ENCODE results near the gene EPHX1.

EPHX1 gene

GRCh38 chr1:225848030-225848955 is 38.4 kb downstream of the EPHX1 start:
- no peak overlapping the region for H3K9ac ChIP-seq (ENCODE audit: low read depth, low read length, poor library complexity, severe bottlenecking)
- H3K27me3 ChIP-seq (ENCODE audit: insufficient read depth, low read length, poor library complexity, severe bottlenecking): no peaks in the 10 kb centered on the region
- no peak overlapping the region for H3K4me2 ChIP-seq (ENCODE audit: low read depth, low read length, poor library complexity, severe bottlenecking)
- H3K9me3 ChIP-seq (ENCODE audit: insufficient read depth, low read depth, low read length): no peaks in the 10 kb centered on the region
- no peaks in the 10 kb centered on the region for H3F3A ChIP-seq (ENCODE audit: low read depth)
- no peaks in the 10 kb centered on the region for H4K20me1 ChIP-seq (ENCODE audit: insufficient read depth, low read length, poor library complexity, severe bottlenecking)
- TF ChIP-seq CTCF (conservative IDR thresholded peaks at IDR 0.05; ENCODE audit: low read length) (no peak), EZH2phosphoT487 (IDR thresholded peaks at IDR 0.05; ENCODE audit: borderline replicate concordance) (no peak)
- H3K36me3 ChIP-seq (ENCODE audit: insufficient read depth, low read length): peaks cover 26% of the 10 kb centered on the region; the same call in 1 of the 2 replicates
- H3K4me3 ChIP-seq (ENCODE audit: low read length, poor library complexity, severe bottlenecking): no peak overlapping the region
- H3K9me2 ChIP-seq (replicated peaks; ENCODE audit: low read depth, low read length): no peaks in the 10 kb centered on the region
- no peak overlapping the region for H2AFZ ChIP-seq (ENCODE audit: low read length)
- no peaks in the 10 kb centered on the region for H3K79me2 ChIP-seq (ENCODE audit: insufficient read depth, low read length)
- H3K4me1 ChIP-seq (ENCODE audit: insufficient read depth, low read length, poor library complexity, severe bottlenecking): peaks cover 3% of the 10 kb centered on the region

- Histone ChIP-seq H3K27me3 (ENCODE audit: insufficient read depth, low read length, poor library complexity, severe bottlenecking) (no peaks in the 10 kb centered on the region), H3K4me1 (ENCODE audit: insufficient read depth, low read length, poor library complexity, severe bottlenecking) (peaks cover 3% of the 10 kb centered on the region), H2AFZ (ENCODE audit: low read length) (no peak overlapping the region), H3F3A (ENCODE audit: low read depth) (no peaks in the 10 kb centered on the region), H4K20me1 (ENCODE audit: insufficient read depth, low read length, poor library complexity, severe bottlenecking) (no peaks in the 10 kb centered on the region), H3K79me2 (ENCODE audit: insufficient read depth, low read length) (no peaks in the 10 kb centered on the region), H3K4me2 (ENCODE audit: low read depth, low read length, poor library complexity, severe bottlenecking) (no peak overlapping the region), H3K9me3 (ENCODE audit: insufficient read depth, low read depth, low read length) (no peaks in the 10 kb centered on the region), H3K4me3 (ENCODE audit: low read length, poor library complexity, severe bottlenecking) (no peak overlapping the region), H3K9ac (ENCODE audit: low read depth, low read length, poor library complexity, severe bottlenecking) (no peak overlapping the region), H3K9me2 (replicated peaks; ENCODE audit: low read depth, low read length) (no peaks in the 10 kb centered on the region), H3K36me3 (ENCODE audit: insufficient read depth, low read length) (peaks cover 30% of the 10 kb centered on the region; the same call in 1 of the 2 replicates)
- no peak for TF ChIP-seq EZH2phosphoT487 (IDR thresholded peaks at IDR 0.05; ENCODE audit: borderline replicate concordance)
- TF ChIP-seq CTCF (conservative IDR thresholded peaks at IDR 0.05; ENCODE audit: low read length): no peak
Observed at GRCh38 chr1:225849925-225850324, 40.0 kb downstream of the EPHX1 start.

- Histone ChIP-seq H3K36me3 (ENCODE audit: insufficient read depth, low read length) (peaks cover 31% of the 10 kb centered on the region; the same call in 1 of the 2 replicates), H2AFZ (ENCODE audit: low read length) (no peak overlapping the region), H3F3A (ENCODE audit: low read depth) (no peaks in the 10 kb centered on the region), H3K4me1 (ENCODE audit: insufficient read depth, low read length, poor library complexity, severe bottlenecking) (peaks cover 3% of the 10 kb centered on the region), H3K27me3 (ENCODE audit: insufficient read depth, low read length, poor library complexity, severe bottlenecking) (no peaks in the 10 kb centered on the region), H3K9ac (ENCODE audit: low read depth, low read length, poor library complexity, severe bottlenecking) (no peak overlapping the region), H3K79me2 (ENCODE audit: insufficient read depth, low read length) (no peaks in the 10 kb centered on the region), H3K9me2 (replicated peaks; ENCODE audit: low read depth, low read length) (no peaks in the 10 kb centered on the region), H3K4me2 (ENCODE audit: low read depth, low read length, poor library complexity, severe bottlenecking) (no peak overlapping the region), H3K9me3 (ENCODE audit: insufficient read depth, low read depth, low read length) (no peaks in the 10 kb centered on the region), H3K4me3 (ENCODE audit: low read length, poor library complexity, severe bottlenecking) (no peak overlapping the region), H4K20me1 (ENCODE audit: insufficient read depth, low read length, poor library complexity, severe bottlenecking) (no peaks in the 10 kb centered on the region)
- no peak for TF ChIP-seq EZH2phosphoT487 (IDR thresholded peaks at IDR 0.05; ENCODE audit: borderline replicate concordance)
Observed at GRCh38 chr1:225850370-225850769, 40.4 kb downstream of the EPHX1 start.
